GM10266 (cell line): ENCODE data around the gene AGO1.
"Not testable (repeated sequence)": the region's sequence is repeated elsewhere in the genome, so short reads cannot be mapped to it uniquely, and the experiment has no call there.

Source experiments
- DNase-seq: peaks from one replicate; pipeline ENCODE4 v3.0.0; 2012; ENCODE audit errors: extremely low spot score
- TF ChIP-seq, protein P1 (sequence below): IDR thresholded peaks from 2 replicates; pipeline ENCODE4 v1.5.1; 2012; ENCODE audit warnings: mild to moderate bottlenecking, low read depth; ENCODE audit not compliant: control insufficient read depth, insufficient read depth; ENCODE audit errors: missing control alignments

The AGO1 gene

DNA sequence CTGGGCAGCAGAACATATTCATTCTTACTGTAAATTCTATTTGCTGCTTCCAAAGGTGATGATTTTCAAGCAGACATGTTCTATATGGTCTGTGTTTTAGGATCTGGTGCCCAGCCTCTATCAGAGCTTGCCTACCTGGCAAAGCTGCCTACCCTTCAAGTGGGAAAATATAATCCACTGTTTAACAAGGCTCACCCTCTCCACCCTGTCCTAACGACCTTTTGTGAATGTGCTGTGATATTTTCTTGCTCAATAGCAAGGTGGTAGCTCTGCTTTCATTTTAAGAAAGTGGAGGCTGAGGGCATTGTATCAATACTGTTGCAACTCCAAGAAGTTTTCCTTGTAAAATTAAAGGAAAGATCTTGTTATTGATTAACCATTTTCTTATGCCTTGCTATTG lies 26.0 kb upstream of the AGO1 start:
- TF ChIP-seq, protein P1, sequence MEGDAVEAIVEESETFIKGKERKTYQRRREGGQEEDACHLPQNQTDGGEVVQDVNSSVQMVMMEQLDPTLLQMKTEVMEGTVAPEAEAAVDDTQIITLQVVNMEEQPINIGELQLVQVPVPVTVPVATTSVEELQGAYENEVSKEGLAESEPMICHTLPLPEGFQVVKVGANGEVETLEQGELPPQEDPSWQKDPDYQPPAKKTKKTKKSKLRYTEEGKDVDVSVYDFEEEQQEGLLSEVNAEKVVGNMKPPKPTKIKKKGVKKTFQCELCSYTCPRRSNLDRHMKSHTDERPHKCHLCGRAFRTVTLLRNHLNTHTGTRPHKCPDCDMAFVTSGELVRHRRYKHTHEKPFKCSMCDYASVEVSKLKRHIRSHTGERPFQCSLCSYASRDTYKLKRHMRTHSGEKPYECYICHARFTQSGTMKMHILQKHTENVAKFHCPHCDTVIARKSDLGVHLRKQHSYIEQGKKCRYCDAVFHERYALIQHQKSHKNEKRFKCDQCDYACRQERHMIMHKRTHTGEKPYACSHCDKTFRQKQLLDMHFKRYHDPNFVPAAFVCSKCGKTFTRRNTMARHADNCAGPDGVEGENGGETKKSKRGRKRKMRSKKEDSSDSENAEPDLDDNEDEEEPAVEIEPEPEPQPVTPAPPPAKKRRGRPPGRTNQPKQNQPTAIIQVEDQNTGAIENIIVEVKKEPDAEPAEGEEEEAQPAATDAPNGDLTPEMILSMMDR: no peak
- no peak for DNase-seq

DNA sequence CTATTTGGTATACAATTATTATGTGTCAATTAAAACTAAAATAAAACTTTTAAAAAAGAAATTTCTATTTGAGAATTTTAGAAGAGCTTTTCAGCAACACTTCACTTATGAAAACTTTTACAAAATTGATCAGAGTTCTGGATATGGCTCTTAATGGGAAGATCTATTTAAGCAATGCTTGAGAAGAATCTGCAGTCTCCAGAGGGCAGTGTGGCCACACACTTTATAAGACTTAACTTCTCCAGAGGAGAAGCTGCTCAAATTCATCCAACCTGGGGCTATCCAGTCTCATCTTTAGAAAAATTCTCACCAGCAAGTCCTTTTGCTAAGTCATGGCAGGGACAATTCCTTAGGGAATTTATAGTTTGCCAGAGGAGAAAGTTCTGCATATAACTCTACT lies 25.2 kb upstream of the AGO1 start:
- TF ChIP-seq, protein P1: peak; percentile 31
- DNase-seq: no peak

DNA sequence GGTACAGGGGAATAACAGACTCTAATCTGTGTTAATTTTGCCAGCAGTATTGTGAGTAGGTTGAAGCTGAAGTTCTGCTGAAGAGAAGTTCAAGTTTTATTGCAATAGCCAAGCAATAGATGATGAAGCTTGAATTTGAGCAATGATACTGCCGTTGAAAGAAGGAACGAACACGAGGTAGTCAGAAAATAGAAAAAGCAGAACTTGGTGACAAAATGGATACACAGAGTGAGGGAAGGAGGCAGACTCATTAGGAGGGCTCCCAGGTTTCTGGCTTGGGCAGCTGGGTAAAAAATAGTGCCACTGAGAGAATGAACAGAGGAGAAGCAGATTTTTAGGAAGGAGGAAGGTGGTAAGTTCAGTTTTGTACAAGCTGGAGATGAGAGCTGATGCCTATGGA lies 22.3 kb upstream of the AGO1 start:
- DNase-seq: no peak
- TF ChIP-seq, protein P1: no peak

DNA sequence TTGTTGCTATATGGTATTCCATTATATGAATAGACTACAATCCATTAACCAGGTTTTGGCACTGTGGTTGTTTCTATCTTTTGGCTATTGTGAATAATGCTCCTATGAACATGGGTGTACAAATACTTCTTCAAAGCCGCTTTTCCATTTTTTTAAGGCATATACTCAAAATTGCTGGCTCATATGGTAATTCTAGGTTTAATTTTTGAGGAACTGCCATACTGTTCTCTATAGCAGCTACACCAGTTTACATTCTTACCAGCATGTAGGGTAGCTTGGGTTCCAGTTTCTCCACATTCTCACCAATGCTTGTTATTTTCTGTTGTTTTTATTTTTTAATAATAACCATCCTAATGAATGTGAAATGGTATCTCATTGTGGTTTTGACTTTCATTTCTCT lies 19.9 kb upstream of the AGO1 start:
- DNase-seq: no peak

DNA sequence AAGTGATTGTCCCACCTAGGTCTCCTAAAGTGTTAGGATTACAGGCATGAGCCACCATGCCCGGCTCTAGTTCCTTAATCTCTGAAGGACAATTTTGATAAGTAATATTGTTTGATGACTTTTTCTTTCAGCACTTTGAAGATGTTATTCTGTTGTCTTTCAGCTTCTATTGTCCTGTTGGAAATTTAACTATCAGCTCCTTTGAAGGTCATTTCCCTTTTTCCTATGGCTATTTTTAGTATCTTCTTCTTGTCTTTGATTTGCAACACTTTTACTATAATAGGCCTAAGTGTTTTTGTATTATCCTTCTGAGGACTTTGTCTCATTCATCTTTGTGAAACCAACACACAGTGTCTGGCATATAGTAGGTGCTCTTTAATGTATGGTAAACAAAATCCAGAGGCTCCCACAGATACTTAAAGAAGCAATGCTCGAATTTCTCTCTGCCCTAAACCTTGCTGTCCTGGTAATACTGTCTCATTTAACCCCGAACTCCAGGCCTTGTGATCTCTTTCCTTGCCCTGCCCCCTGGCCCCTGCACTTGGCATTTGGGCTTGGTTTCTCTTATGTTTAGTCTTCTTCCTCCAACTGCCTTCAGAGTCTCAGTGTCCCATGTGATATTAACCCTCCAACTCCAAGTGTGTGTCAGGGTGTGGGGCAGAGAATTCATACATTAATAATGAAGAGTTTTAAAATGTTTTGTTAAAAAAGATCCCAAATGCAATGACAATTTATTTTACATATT lies 19.0 kb upstream of the AGO1 start:
- TF ChIP-seq, protein P1: no peak
- no peak for DNase-seq

More for the DNA sequence above, 19.9 kb upstream of the AGO1 start:
- TF ChIP-seq, protein P1: no peak

DNA sequence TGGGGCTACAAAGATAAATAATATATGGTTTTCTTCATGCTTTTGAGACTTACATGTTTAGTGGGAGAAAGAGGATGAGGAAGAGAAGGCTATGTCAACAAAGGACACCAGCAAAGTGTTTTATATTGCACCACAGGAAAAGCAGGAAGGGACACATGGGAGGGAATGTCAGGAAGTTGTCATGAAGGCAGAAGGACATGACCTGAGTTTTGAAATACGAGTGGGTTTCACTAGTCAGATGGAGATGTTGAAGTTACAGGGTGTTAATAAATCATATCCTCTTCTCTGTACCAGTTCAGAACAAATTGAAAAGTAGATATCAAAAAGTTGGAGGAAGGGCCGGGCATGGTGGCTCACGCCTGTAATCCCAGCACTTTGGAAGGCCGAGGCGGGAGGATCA lies 18.2 kb upstream of the AGO1 start:
- DNase-seq: no peak
- TF ChIP-seq, protein P1: no peak

DNA sequence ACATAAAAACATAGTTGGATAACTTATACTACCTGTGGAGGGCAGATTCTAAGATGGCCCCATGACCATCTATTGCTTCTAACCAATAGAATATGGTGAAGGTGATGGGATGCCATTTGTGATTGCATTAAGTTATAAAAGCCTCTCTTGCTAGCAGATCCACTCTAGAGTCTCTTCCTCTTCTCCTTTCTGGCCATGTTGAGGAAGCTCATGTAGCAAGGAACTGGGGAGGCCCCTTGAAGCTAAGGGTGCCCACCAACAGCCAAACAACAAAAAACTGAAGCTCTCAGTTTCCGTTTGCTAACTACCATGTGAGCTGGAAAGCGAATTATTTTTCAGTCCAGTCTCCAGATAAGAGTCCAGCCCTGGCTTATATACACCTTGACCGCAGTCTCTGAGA lies 16.0 kb upstream of the AGO1 start:
- DNase-seq: no peak
- TF ChIP-seq, protein P1: no peak

DNA sequence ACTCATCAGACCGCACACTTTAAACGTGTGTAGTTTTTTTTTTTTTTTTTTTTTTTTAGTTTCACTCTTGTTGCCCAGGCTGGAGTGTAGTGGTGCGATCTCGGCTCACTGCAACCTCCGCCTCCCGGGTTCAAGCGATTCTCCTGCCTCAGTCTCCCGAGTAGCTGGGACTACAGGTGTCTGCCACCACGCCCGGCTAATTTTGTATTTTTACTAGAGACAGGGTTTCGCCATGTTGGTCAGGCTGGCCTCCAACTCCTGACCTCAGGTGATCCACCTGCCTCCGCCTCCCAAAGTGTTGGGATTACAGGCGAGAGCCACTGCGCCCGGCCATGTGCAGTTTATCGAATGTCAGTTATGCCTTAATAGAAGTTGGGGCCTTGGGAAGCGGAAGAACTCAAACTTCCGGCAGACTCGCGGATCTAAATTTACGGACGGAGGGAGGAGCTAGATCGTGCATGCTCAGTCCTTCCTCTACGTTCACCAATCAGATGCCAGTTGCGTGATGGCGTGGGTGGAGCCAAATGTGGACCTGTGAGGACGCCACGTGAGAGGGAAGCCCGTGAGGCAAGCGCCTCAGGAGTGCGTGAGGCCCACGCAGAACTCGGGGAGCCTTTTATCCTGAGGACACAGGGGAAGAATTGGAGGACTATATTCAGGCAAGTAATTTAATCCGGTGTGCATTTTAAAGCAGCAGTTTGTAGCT lies 13.6 kb upstream of the AGO1 start:
- DNase-seq: not testable (repeated sequence)
